ENCODE results near the gene LRRTM4. TPM values are rescaled to one million over a fixed set of nuclear protein-coding genes. Genes with fewer than 3 reads are reported as not detected.

Gene LRRTM4
- total and polyA plus RNA-seq, 2 experiments from 2014 or later = 4.5 to 15.4 TPM

DNA sequence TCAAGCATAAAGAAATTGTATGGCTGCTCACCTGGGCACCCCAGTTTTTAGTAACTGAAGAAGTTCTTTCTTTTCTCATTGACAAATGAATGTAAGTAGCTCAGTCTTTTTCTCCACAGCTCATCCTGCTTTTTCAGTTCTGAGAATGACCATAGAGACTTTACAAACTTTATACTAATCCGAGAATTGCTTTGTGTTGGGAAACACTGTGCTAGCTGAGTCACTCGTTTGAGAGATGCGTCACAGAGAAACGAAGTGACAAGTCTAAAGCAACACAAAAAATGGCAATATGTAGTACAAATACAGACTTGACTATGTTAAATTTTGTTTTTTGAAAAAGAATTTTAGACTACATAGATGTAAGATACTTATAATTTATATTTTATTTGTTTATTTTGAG is 9.0 kb downstream of the LRRTM4 start:
- no peak overlapping the region for H2AFZ ChIP-seq
- H3K4me1 ChIP-seq (ENCODE audit: insufficient read depth) = peaks cover 9% of the 10 kb centered on the region
- H3K27ac ChIP-seq (ENCODE audit: low read depth) = no peak overlapping the region
- H3K36me3 Mint-ChIP-seq (ENCODE audit: low read depth) = peaks cover 14% of the 10 kb centered on the region
- peaks cover 34% of the 10 kb centered on the region for H3K4me1 Mint-ChIP-seq
- TF ChIP-seq, protein P1, sequence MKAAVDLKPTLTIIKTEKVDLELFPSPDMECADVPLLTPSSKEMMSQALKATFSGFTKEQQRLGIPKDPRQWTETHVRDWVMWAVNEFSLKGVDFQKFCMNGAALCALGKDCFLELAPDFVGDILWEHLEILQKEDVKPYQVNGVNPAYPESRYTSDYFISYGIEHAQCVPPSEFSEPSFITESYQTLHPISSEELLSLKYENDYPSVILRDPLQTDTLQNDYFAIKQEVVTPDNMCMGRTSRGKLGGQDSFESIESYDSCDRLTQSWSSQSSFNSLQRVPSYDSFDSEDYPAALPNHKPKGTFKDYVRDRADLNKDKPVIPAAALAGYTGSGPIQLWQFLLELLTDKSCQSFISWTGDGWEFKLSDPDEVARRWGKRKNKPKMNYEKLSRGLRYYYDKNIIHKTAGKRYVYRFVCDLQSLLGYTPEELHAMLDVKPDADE (IDR thresholded peaks at IDR 0.05) = no peak
- no peak for TF ChIP-seq ZNF331 (CRISPR knock-in tag; IDR thresholded peaks at IDR 0.05; ENCODE audit: low read depth)
- TF ChIP-seq ZNF114 (CRISPR knock-in tag; IDR thresholded peaks at IDR 0.05) = no peak
- no peak for TF ChIP-seq EZH2phosphoT487 (IDR thresholded peaks at IDR 0.05; ENCODE audit: unreplicated experiment)
- TF ChIP-seq, protein P2, sequence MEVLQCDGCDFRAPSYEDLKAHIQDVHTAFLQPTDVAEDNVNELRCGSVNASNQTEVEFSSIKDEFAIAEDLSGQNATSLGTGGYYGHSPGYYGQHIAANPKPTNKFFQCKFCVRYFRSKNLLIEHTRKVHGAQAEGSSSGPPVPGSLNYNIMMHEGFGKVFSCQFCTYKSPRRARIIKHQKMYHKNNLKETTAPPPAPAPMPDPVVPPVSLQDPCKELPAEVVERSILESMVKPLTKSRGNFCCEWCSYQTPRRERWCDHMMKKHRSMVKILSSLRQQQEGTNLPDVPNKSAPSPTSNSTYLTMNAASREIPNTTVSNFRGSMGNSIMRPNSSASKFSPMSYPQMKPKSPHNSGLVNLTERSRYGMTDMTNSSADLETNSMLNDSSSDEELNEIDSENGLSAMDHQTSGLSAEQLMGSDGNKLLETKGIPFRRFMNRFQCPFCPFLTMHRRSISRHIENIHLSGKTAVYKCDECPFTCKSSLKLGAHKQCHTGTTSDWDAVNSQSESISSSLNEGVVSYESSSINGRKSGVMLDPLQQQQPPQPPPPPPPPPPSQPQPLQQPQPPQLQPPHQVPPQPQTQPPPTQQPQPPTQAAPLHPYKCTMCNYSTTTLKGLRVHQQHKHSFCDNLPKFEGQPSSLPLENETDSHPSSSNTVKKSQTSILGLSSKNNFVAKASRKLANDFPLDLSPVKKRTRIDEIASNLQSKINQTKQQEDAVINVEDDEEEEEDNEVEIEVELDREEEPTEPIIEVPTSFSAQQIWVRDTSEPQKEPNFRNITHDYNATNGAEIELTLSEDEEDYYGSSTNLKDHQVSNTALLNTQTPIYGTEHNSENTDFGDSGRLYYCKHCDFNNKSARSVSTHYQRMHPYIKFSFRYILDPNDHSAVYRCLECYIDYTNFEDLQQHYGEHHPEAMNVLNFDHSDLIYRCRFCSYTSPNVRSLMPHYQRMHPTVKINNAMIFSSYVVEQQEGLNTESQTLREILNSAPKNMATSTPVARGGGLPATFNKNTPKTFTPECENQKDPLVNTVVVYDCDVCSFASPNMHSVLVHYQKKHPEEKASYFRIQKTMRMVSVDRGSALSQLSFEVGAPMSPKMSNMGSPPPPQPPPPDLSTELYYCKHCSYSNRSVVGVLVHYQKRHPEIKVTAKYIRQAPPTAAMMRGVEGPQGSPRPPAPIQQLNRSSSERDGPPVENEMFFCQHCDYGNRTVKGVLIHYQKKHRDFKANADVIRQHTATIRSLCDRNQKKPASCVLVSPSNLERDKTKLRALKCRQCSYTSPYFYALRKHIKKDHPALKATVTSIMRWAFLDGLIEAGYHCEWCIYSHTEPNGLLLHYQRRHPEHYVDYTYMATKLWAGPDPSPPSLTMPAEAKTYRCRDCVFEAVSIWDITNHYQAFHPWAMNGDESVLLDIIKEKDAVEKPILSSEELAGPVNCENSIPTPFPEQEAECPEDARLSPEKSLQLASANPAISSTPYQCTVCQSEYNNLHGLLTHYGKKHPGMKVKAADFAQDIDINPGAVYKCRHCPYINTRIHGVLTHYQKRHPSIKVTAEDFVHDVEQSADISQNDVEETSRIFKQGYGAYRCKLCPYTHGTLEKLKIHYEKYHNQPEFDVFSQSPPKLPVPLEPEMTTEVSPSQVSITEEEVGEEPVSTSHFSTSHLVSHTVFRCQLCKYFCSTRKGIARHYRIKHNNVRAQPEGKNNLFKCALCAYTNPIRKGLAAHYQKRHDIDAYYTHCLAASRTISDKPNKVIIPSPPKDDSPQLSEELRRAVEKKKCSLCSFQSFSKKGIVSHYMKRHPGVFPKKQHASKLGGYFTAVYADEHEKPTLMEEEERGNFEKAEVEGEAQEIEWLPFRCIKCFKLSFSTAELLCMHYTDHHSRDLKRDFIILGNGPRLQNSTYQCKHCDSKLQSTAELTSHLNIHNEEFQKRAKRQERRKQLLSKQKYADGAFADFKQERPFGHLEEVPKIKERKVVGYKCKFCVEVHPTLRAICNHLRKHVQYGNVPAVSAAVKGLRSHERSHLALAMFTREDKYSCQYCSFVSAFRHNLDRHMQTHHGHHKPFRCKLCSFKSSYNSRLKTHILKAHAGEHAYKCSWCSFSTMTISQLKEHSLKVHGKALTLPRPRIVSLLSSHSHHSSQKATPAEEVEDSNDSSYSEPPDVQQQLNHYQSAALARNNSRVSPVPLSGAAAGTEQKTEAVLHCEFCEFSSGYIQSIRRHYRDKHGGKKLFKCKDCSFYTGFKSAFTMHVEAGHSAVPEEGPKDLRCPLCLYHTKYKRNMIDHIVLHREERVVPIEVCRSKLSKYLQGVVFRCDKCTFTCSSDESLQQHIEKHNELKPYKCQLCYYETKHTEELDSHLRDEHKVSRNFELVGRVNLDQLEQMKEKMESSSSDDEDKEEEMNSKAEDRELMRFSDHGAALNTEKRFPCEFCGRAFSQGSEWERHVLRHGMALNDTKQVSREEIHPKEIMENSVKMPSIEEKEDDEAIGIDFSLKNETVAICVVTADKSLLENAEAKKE (CRISPR knock-in tag; IDR thresholded peaks at IDR 0.05) = no peak
- TF ChIP-seq JUNB (IDR thresholded peaks at IDR 0.05; ENCODE audit: unreplicated experiment) = no peak
- TF ChIP-seq, protein P3, sequence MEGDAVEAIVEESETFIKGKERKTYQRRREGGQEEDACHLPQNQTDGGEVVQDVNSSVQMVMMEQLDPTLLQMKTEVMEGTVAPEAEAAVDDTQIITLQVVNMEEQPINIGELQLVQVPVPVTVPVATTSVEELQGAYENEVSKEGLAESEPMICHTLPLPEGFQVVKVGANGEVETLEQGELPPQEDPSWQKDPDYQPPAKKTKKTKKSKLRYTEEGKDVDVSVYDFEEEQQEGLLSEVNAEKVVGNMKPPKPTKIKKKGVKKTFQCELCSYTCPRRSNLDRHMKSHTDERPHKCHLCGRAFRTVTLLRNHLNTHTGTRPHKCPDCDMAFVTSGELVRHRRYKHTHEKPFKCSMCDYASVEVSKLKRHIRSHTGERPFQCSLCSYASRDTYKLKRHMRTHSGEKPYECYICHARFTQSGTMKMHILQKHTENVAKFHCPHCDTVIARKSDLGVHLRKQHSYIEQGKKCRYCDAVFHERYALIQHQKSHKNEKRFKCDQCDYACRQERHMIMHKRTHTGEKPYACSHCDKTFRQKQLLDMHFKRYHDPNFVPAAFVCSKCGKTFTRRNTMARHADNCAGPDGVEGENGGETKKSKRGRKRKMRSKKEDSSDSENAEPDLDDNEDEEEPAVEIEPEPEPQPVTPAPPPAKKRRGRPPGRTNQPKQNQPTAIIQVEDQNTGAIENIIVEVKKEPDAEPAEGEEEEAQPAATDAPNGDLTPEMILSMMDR (conservative IDR thresholded peaks at IDR 0.05; ENCODE audit: low read depth in 2 of 2) = no peak
- no peak for TF ChIP-seq CREB1 (CRISPR knock-in tag; IDR thresholded peaks at IDR 0.05; ENCODE audit: low read depth)
- TF ChIP-seq, protein P4, sequence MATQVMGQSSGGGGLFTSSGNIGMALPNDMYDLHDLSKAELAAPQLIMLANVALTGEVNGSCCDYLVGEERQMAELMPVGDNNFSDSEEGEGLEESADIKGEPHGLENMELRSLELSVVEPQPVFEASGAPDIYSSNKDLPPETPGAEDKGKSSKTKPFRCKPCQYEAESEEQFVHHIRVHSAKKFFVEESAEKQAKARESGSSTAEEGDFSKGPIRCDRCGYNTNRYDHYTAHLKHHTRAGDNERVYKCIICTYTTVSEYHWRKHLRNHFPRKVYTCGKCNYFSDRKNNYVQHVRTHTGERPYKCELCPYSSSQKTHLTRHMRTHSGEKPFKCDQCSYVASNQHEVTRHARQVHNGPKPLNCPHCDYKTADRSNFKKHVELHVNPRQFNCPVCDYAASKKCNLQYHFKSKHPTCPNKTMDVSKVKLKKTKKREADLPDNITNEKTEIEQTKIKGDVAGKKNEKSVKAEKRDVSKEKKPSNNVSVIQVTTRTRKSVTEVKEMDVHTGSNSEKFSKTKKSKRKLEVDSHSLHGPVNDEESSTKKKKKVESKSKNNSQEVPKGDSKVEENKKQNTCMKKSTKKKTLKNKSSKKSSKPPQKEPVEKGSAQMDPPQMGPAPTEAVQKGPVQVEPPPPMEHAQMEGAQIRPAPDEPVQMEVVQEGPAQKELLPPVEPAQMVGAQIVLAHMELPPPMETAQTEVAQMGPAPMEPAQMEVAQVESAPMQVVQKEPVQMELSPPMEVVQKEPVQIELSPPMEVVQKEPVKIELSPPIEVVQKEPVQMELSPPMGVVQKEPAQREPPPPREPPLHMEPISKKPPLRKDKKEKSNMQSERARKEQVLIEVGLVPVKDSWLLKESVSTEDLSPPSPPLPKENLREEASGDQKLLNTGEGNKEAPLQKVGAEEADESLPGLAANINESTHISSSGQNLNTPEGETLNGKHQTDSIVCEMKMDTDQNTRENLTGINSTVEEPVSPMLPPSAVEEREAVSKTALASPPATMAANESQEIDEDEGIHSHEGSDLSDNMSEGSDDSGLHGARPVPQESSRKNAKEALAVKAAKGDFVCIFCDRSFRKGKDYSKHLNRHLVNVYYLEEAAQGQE (IDR thresholded peaks at IDR 0.05; ENCODE audit: unreplicated experiment) = no peak
- TF ChIP-seq NANOG (IDR thresholded peaks at IDR 0.05; ENCODE audit: borderline replicate concordance) = no peak
- TF ChIP-seq POLR2AphosphoS5 (IDR thresholded peaks at IDR 0.05; ENCODE audit: low read depth) = no peak
- TF ChIP-seq STAT1 (IDR thresholded peaks at IDR 0.05; ENCODE audit: unreplicated experiment) = no peak
- no peak for TF ChIP-seq EZH2 (IDR thresholded peaks at IDR 0.05; ENCODE audit: low read depth, unreplicated experiment)
- no peak overlapping the region for H3K4me3 ChIP-seq
- no peaks in the 10 kb centered on the region for H3K36me3 ChIP-seq (ENCODE audit: insufficient read depth)
- no peaks in the 10 kb centered on the region for H3K27me3 Mint-ChIP-seq (ENCODE audit: insufficient read depth, low read depth, poor library complexity)
- no peak overlapping the region for H3K4me3 Mint-ChIP-seq
- H3K79me2 ChIP-seq (replicated peaks; ENCODE audit: insufficient read depth) = peaks cover 37% of the 10 kb centered on the region
- no peaks in the 10 kb centered on the region for H3F3A ChIP-seq (replicated peaks; ENCODE audit: low read depth)
- H3K9me3 Mint-ChIP-seq = no peaks in the 10 kb centered on the region
- no peaks in the 10 kb centered on the region for H4K20me1 ChIP-seq (replicated peaks; ENCODE audit: insufficient read depth)
- no peak overlapping the region for H3K4me2 ChIP-seq
- no peaks in the 10 kb centered on the region for H3K9me2 ChIP-seq (ENCODE audit: insufficient read depth)
- no peak for DNase-seq (ENCODE audit: low spot score)
- peak overlapping the region; percentile 62; the same call in 1 of the 2 replicates for H3K27ac Mint-ChIP-seq
- ATAC-seq = no peak
- H3K27me3 ChIP-seq (ENCODE audit: insufficient read depth) = no peaks in the 10 kb centered on the region
